ENCODE results near the gene CTR9. TPM values are rescaled to one million over a fixed set of nuclear protein-coding genes. Genes with fewer than 3 reads are reported as not detected.

CTR9 gene
- total and polyA plus RNA-seq, 2 of the 8 experiments (the other 6 are each of a cell fraction or from before 2014, with no cell fraction given): 6.1 to 37.7 TPM

- 88% methylated on average over 12 of the region's 12 CpGs; no CpG with 5 or more reads in 1 of the 2 experiments for WGBS, 2 experiments (ENCODE audit: extremely low coverage in 1 of 2, insufficient coverage in 1 of 2, insufficient read length in 1 of 2, insufficient replicate concordance in 2 of 2, low coverage in 1 of 2, low lambda C conversion rate in 2 of 2, missing lambda C conversion rate in 1 of 2)
- H3K36me3 ChIP-seq (ENCODE audit: control insufficient read depth in 2 of 4, insufficient read depth in 4 of 4, low read length in 3 of 4): peaks cover 15 to 37% (median 23%) of the 10 kb centered on the region in 4 experiments
- TF ChIP-seq SP1 (IDR thresholded peaks at IDR 0.05; ENCODE audit: low read depth, low read length) (no peak), SP2 (IDR thresholded peaks at IDR 0.05; ENCODE audit: low read length) (no peak), KDM5A (IDR thresholded peaks at IDR 0.05; ENCODE audit: low read length) (no peak), BCL11A (IDR thresholded peaks at IDR 0.05; ENCODE audit: low read depth in 2 of 2, low read length in 2 of 2) (no peak), ATF3 (IDR thresholded peaks at IDR 0.05; ENCODE audit: insufficient read depth, low read depth, low read length) (no peak), HDAC6 (IDR thresholded peaks at IDR 0.05; ENCODE audit: low read depth, low read length) (no peak), KDM4A (IDR thresholded peaks at IDR 0.05; ENCODE audit: low read depth, low read length, severe bottlenecking) (no peak), EP300 (IDR thresholded peaks at IDR 0.05; ENCODE audit: borderline replicate concordance in 1 of 2, low read depth in 2 of 2, low read length in 2 of 2) (no peak), ASH2L (IDR thresholded peaks at IDR 0.05; ENCODE audit: low read length) (no peak), GABPA (IDR thresholded peaks at IDR 0.05; ENCODE audit: borderline replicate concordance, insufficient read depth, low read length) (no peak), SIN3A (conservative IDR thresholded peaks at IDR 0.05 in 1 of 2, IDR thresholded peaks at IDR 0.05 in 1 of 2; ENCODE audit: low read depth in 1 of 2, low read length in 2 of 2) (no peak)
- TF ChIP-seq, protein P1, sequence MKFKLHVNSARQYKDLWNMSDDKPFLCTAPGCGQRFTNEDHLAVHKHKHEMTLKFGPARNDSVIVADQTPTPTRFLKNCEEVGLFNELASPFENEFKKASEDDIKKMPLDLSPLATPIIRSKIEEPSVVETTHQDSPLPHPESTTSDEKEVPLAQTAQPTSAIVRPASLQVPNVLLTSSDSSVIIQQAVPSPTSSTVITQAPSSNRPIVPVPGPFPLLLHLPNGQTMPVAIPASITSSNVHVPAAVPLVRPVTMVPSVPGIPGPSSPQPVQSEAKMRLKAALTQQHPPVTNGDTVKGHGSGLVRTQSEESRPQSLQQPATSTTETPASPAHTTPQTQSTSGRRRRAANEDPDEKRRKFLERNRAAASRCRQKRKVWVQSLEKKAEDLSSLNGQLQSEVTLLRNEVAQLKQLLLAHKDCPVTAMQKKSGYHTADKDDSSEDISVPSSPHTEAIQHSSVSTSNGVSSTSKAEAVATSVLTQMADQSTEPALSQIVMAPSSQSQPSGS (IDR thresholded peaks at IDR 0.05; ENCODE audit: low read length): no peak
These were observed 13.4 kb downstream of the CTR9 start for GRCh38 chr11:10764412-10764811.

More at GRCh38 chr11:10764412-10764811, 13.4 kb downstream of the CTR9 start:
- H2AK5ac ChIP-seq (ENCODE audit: low read depth, low read length): no peak overlapping the region
- H3K18ac ChIP-seq (ENCODE audit: extremely low read depth, low read length): no peak overlapping the region
- no peak overlapping the region for H3K4ac ChIP-seq (replicated peaks; ENCODE audit: insufficient read length, low read depth, low read length)
- no peak overlapping the region for H3K4me3 ChIP-seq (ENCODE audit: extremely low read depth in 1 of 4, insufficient read depth in 2 of 4, low read depth in 3 of 4, low read length in 4 of 4)
- H2BK15ac ChIP-seq (ENCODE audit: low read length): no peak overlapping the region
- H2BK20ac ChIP-seq (ENCODE audit: low read length): no peak overlapping the region
- H2BK120ac ChIP-seq (replicated peaks; ENCODE audit: low read depth, low read length): no peak overlapping the region
- H3K79me2 ChIP-seq (ENCODE audit: control insufficient read depth in 1 of 2, insufficient read depth in 2 of 2, low read length in 2 of 2): no peaks in the 10 kb centered on the region
- H3K4me2 ChIP-seq (ENCODE audit: insufficient read depth in 1 of 2, low read depth in 2 of 2, low read length in 2 of 2): no peak overlapping the region
- no peak overlapping the region for H3K9ac ChIP-seq (replicated peaks in 1 of 4; ENCODE audit: extremely low read depth in 1 of 4, low read depth in 3 of 4, low read length in 3 of 4)
- no peak overlapping the region for H4K8ac ChIP-seq (ENCODE audit: extremely low read depth, insufficient read depth, low read length)
- H4K5ac ChIP-seq (ENCODE audit: insufficient read length, low read depth, low read length): no peak overlapping the region
- no peak overlapping the region for H3K27ac ChIP-seq (ENCODE audit: low read depth, low read length)
- ChIA-PET CTCF (ENCODE audit: partially characterized antibody) (no interaction called here), POLR2A (ENCODE audit: partially characterized antibody) (interaction anchor here (1.0 kb wide), 1 partner anchor 45 kb away, joined by 3 read pairs; the partner anchor contains the start of gene EIF4G2)
- H4K91ac ChIP-seq (replicated peaks; ENCODE audit: insufficient read length, low read length): no peak overlapping the region
- no peak overlapping the region for H3K56ac ChIP-seq (replicated peaks; ENCODE audit: insufficient read length, low read depth, low read length)
- no peaks in the 10 kb centered on the region for H3K79me1 ChIP-seq (ENCODE audit: low read depth, low read length)
- H3K23me2 ChIP-seq (ENCODE audit: low read depth, low read length): no peaks in the 10 kb centered on the region
- H2BK5ac ChIP-seq (ENCODE audit: low read depth, low read length): no peak overlapping the region
- H4K20me1 ChIP-seq (replicated peaks in 1 of 2; ENCODE audit: control insufficient read depth in 1 of 2, insufficient read depth in 2 of 2, low read length in 2 of 2): peaks cover 0 to 2% of the 10 kb centered on the region in 2 experiments
- no peak overlapping the region for H3K14ac ChIP-seq (ENCODE audit: insufficient read length)
- H3K9me3 ChIP-seq (ENCODE audit: insufficient read depth in 2 of 2, low read depth in 1 of 2, low read length in 1 of 2): no peaks in the 10 kb centered on the region
- H3K23ac ChIP-seq (ENCODE audit: insufficient read length): no peak overlapping the region
- no peak for FAIRE-seq
- peaks cover 0 to 6% (median 0%) of the 10 kb centered on the region in 4 experiments; a peak in 1 of 7 replicates for H3K4me1 ChIP-seq (replicated peaks in 1 of 4; ENCODE audit: control insufficient read depth in 3 of 4, insufficient read depth in 4 of 4, low read length in 3 of 4)
- DNase-seq (ENCODE audit: low read depth in 1 of 2, low spot score in 2 of 2): no peak
- no peaks in the 10 kb centered on the region for H3K27me3 ChIP-seq (replicated peaks in 1 of 4; ENCODE audit: control insufficient read depth in 3 of 4, extremely low read depth in 1 of 4, insufficient read depth in 3 of 4, low read length in 3 of 4)
- no peak overlapping the region for H2BK12ac ChIP-seq (ENCODE audit: low read depth, low read length)
- no peak overlapping the region for H2AFZ ChIP-seq (ENCODE audit: low read length)

Data from H1 (cell line).